Measurements from ENCODE around the gene NLK. TPM values are rescaled to one million over a fixed set of nuclear protein-coding genes. Genes with fewer than 3 reads are reported as not detected.

The NLK gene
- total RNA-seq, 1 experiment from 2014 or later: 40.3 TPM

DNA sequence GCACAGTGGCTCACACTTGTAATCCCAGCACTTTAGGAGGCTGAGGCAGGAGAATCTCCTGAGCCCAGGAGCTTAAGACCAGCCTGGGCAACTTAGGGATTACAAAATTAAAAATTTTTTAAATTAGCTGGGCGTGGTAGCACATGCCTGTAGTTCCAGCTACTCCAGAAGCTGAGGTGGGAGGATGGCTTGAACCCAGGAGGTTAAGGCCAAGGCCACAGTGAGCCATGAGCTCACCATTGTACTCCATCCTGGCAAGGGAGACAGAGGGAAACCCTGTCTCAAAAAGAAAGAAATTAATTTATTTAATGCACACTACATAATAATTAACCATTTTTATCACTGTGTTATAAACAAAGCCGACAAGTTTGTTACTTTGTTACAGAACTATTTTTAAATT is 145.5 kb downstream of the NLK start (continued):
- TF ChIP-seq, protein P1, sequence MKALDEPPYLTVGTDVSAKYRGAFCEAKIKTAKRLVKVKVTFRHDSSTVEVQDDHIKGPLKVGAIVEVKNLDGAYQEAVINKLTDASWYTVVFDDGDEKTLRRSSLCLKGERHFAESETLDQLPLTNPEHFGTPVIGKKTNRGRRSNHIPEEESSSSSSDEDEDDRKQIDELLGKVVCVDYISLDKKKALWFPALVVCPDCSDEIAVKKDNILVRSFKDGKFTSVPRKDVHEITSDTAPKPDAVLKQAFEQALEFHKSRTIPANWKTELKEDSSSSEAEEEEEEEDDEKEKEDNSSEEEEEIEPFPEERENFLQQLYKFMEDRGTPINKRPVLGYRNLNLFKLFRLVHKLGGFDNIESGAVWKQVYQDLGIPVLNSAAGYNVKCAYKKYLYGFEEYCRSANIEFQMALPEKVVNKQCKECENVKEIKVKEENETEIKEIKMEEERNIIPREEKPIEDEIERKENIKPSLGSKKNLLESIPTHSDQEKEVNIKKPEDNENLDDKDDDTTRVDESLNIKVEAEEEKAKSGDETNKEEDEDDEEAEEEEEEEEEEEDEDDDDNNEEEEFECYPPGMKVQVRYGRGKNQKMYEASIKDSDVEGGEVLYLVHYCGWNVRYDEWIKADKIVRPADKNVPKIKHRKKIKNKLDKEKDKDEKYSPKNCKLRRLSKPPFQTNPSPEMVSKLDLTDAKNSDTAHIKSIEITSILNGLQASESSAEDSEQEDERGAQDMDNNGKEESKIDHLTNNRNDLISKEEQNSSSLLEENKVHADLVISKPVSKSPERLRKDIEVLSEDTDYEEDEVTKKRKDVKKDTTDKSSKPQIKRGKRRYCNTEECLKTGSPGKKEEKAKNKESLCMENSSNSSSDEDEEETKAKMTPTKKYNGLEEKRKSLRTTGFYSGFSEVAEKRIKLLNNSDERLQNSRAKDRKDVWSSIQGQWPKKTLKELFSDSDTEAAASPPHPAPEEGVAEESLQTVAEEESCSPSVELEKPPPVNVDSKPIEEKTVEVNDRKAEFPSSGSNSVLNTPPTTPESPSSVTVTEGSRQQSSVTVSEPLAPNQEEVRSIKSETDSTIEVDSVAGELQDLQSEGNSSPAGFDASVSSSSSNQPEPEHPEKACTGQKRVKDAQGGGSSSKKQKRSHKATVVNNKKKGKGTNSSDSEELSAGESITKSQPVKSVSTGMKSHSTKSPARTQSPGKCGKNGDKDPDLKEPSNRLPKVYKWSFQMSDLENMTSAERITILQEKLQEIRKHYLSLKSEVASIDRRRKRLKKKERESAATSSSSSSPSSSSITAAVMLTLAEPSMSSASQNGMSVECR (CRISPR knock-in tag; IDR thresholded peaks at IDR 0.05; ENCODE audit: borderline replicate concordance): no peak
- TF ChIP-seq NFYB (CRISPR knock-in tag; conservative IDR thresholded peaks at IDR 0.05; ENCODE audit: low read depth): no peak
- no peak for TF ChIP-seq RORB (CRISPR knock-in tag; IDR thresholded peaks at IDR 0.05)
- TF ChIP-seq KAT7 (CRISPR knock-in tag; IDR thresholded peaks at IDR 0.05; ENCODE audit: borderline replicate concordance): no peak
- TF ChIP-seq GTF2I (CRISPR knock-in tag; conservative IDR thresholded peaks at IDR 0.05): no peak

GRCh38 chr17:28188841-28189263 is 146.4 kb downstream of the NLK start:
- Mint-ChIP-seq H3K4me1 (0 out of 2 replicates have a peak, but pooled peaks cover 5% of the 10 kb centered on the region), H3K9me3 (peaks cover 16% of the 10 kb centered on the region), H3K4me3 (no peak overlapping the region), H3K27ac (no peak overlapping the region), H3K36me3 (peaks cover 41% of the 10 kb centered on the region), H3K27me3 (ENCODE audit: low read depth) (no peaks in the 10 kb centered on the region)
- ChIA-PET POLR2A (no interaction called here), CTCF (no interaction called here)
- ATAC-seq (no peak), DNase-seq (ENCODE audit: low spot score) (no peak)
- TF ChIP-seq, protein P2, sequence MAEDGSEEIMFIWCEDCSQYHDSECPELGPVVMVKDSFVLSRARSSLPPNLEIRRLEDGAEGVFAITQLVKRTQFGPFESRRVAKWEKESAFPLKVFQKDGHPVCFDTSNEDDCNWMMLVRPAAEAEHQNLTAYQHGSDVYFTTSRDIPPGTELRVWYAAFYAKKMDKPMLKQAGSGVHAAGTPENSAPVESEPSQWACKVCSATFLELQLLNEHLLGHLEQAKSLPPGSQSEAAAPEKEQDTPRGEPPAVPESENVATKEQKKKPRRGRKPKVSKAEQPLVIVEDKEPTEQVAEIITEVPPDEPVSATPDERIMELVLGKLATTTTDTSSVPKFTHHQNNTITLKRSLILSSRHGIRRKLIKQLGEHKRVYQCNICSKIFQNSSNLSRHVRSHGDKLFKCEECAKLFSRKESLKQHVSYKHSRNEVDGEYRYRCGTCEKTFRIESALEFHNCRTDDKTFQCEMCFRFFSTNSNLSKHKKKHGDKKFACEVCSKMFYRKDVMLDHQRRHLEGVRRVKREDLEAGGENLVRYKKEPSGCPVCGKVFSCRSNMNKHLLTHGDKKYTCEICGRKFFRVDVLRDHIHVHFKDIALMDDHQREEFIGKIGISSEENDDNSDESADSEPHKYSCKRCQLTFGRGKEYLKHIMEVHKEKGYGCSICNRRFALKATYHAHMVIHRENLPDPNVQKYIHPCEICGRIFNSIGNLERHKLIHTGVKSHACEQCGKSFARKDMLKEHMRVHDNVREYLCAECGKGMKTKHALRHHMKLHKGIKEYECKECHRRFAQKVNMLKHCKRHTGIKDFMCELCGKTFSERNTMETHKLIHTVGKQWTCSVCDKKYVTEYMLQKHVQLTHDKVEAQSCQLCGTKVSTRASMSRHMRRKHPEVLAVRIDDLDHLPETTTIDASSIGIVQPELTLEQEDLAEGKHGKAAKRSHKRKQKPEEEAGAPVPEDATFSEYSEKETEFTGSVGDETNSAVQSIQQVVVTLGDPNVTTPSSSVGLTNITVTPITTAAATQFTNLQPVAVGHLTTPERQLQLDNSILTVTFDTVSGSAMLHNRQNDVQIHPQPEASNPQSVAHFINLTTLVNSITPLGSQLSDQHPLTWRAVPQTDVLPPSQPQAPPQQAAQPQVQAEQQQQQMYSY (CRISPR knock-in tag; IDR thresholded peaks at IDR 0.05): no peak
- TF ChIP-seq ZNF671 (CRISPR knock-in tag; IDR thresholded peaks at IDR 0.05): no peak
- no peak for TF ChIP-seq KAT7 (CRISPR knock-in tag; IDR thresholded peaks at IDR 0.05; ENCODE audit: borderline replicate concordance)
- no peak for TF ChIP-seq ATF1 (CRISPR knock-in tag; IDR thresholded peaks at IDR 0.05)
- TF ChIP-seq, protein P3, sequence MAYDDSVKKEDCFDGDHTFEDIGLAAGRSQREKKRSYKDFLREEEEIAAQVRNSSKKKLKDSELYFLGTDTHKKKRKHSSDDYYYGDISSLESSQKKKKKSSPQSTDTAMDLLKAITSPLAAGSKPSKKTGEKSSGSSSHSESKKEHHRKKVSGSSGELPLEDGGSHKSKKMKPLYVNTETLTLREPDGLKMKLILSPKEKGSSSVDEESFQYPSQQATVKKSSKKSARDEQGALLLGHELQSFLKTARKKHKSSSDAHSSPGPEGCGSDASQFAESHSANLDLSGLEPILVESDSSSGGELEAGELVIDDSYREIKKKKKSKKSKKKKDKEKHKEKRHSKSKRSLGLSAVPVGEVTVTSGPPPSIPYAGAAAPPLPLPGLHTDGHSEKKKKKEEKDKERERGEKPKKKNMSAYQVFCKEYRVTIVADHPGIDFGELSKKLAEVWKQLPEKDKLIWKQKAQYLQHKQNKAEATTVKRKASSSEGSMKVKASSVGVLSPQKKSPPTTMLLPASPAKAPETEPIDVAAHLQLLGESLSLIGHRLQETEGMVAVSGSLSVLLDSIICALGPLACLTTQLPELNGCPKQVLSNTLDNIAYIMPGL (CRISPR knock-in tag; IDR thresholded peaks at IDR 0.05): no peak
- TF ChIP-seq ESRRA (CRISPR knock-in tag; IDR thresholded peaks at IDR 0.05; ENCODE audit: borderline replicate concordance): no peak
- TF ChIP-seq FOXP1 (CRISPR knock-in tag; IDR thresholded peaks at IDR 0.05; ENCODE audit: borderline replicate concordance): no peak
- no peak for TF ChIP-seq SP1 (CRISPR knock-in tag; conservative IDR thresholded peaks at IDR 0.05)
- TF ChIP-seq USF1 (CRISPR knock-in tag; IDR thresholded peaks at IDR 0.05): no peak
- no peak for TF ChIP-seq TEAD4 (CRISPR knock-in tag; IDR thresholded peaks at IDR 0.05)
- TF ChIP-seq, protein P4, sequence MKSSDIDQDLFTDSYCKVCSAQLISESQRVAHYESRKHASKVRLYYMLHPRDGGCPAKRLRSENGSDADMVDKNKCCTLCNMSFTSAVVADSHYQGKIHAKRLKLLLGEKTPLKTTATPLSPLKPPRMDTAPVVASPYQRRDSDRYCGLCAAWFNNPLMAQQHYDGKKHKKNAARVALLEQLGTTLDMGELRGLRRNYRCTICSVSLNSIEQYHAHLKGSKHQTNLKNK (CRISPR knock-in tag; IDR thresholded peaks at IDR 0.05): no peak
- TF ChIP-seq, protein P5, sequence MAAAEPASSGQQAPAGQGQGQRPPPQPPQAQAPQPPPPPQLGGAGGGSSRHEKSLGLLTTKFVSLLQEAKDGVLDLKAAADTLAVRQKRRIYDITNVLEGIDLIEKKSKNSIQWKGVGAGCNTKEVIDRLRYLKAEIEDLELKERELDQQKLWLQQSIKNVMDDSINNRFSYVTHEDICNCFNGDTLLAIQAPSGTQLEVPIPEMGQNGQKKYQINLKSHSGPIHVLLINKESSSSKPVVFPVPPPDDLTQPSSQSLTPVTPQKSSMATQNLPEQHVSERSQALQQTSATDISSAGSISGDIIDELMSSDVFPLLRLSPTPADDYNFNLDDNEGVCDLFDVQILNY (CRISPR knock-in tag; IDR thresholded peaks at IDR 0.05): no peak
- TF ChIP-seq MXD4 (CRISPR knock-in tag; IDR thresholded peaks at IDR 0.05; ENCODE audit: borderline replicate concordance): no peak
- TF ChIP-seq ZNF232 (CRISPR knock-in tag; IDR thresholded peaks at IDR 0.05): no peak
- TF ChIP-seq ZBTB43 (CRISPR knock-in tag; IDR thresholded peaks at IDR 0.05): no peak
- TF ChIP-seq, protein P6, sequence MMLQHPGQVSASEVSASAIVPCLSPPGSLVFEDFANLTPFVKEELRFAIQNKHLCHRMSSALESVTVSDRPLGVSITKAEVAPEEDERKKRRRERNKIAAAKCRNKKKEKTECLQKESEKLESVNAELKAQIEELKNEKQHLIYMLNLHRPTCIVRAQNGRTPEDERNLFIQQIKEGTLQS (CRISPR knock-in tag; conservative IDR thresholded peaks at IDR 0.05): no peak
